ENCODE measurements around the gene DLX5.

Gene DLX5

DNA sequence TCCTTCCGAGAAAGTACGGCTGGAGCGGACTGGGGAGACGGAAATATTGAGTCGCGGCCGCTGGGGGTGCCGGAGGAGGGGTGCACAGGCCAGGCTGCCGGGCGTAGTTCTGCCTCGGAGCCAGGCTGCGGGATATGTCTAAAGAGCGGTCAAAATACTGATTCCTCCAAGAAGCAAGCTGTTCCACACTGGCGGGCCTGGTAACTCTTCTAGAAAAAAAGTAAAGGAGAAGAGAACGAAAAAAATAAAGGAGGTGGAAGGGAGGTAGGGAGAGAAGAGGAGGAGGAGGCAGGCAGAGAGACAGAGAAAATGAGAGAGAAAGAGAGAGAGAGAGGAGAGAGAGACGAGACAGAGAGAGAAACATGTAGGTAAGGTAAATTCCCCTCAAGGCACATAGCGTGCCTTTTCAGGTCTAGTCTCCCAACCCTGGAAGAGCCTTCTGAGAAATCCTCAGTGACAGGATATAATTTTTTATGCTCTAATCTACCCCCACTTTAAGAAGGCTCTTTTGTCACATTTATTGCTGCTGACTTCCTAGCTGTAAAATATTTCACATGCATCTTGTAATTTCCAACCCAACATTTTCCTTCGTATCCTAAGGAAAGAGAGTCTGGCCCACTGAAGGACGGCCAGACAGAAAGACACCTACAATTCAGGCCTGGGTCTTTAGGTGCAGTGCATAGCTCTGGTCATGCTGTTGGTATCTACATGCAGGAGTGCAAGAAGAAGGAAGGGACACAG lies 5.7 kb downstream of the DLX5 start:
- in situ Hi-C loops (cut with HindIII; ENCODE audit: low sequenced_read_pairs) = no loop called here

DNA sequence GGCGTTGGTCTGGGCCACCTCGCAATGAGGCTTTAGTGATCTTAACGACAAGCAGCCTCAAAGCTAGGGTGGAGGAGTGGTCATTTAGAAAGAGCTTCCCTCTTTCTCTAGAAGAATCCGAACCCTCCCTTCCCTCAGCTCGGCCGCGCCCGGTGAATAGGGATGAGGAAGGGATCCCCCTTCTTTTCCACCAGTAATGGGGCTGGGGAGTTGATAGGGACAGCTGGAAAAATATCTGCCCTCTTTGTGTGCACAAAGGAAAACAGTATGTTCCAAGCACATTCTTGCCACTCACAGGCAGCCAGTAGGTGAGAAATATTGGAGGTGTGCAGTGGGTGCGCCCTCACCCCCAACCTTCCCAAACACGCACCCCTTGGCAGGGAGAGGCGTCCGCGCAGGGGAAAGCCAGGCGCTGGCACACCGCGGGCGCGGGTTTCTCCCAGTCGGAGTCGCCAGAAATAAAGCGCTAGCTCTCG lies 6.5 kb downstream of the DLX5 start:
- in situ Hi-C loops (cut with HindIII; ENCODE audit: low sequenced_read_pairs) = no loop called here

DNA sequence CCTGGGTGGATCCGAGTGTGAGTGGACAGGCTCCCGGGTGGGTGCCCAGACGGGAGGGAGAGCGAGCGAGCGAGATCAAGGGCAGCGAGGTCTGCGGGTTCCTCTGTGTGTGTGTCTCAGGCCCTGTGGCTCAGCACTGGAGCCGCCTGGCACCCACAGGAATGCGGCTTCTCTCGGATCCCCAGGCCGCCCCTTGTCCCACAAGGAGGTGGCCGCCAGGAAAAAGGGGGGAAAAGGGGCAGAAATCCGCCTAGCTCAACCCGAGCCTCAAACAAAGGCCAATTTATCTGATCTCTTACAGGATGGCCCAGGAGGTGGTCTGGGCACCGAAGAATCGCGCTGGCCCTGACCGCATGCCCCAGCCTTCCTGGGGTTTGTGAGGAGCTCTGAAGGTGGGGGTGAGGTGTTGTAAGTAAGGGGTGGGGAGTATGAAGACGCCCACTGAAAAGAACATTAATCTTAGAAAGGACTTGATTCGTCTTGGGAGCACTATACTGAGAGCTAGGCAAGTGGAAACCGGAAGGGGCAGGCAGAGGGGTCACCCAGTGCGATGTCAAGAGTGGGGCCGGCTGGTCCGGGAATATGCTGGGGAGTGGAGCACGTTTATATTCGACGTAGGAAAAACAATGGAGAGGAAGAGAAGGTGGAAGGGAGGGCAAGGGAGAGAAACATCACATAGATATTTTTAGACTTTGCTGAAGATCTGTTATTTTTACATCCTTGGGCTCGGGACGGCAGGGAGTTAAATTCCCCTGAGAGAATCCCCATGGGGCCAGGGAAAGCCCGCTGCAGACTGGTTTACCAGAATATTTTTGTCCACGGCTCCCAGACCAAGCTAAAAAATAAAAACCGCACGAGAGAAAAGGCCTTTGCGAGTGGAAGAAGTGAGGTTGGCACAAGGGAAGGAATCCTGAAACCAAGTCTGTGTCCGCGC lies 7.2 kb downstream of the DLX5 start:
- in situ Hi-C loops (cut with HindIII; ENCODE audit: low sequenced_read_pairs) = no loop called here

DNA sequence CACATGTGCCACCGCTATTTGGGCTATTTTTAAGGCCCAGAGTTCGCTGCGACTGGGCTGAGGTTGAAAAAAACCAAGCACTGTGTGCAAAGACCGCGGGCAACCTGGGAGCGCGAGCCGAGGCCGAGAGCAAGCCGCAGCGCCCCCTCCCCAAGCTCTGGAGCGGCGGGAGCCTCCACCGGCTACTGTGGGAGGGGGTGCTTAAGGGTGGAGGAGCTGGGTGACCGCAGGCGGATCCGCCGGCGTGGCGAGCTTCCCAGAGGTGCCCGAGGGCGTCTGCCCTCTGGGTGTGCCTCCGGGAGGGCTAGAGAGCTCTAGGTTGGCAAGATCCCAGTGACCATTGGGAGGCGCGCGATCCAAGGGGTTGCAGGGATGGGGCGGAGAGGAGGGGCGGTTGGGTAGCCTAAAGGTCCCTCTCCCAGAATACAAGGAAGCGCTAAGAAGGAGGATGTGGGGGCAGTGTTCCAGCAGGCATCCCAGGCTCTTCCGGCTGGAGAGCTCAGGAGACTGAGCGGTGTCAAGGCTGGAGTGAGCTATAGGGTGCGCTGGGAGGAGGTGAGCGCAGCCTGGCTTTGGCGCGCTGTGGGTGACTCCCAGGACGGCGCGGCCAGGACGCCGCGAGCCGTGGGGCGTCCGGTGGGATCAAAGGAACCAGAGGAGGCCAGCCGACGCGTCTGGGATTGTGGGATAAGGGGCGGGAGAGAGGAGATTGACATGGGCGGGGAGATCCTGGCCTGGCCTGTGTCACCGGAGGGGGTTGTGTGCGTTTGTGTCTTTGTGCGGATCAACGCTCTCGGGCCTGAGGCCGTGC lies 8.0 kb downstream of the DLX5 start:
- in situ Hi-C loops (cut with HindIII; ENCODE audit: low sequenced_read_pairs) = no loop called here

DNA sequence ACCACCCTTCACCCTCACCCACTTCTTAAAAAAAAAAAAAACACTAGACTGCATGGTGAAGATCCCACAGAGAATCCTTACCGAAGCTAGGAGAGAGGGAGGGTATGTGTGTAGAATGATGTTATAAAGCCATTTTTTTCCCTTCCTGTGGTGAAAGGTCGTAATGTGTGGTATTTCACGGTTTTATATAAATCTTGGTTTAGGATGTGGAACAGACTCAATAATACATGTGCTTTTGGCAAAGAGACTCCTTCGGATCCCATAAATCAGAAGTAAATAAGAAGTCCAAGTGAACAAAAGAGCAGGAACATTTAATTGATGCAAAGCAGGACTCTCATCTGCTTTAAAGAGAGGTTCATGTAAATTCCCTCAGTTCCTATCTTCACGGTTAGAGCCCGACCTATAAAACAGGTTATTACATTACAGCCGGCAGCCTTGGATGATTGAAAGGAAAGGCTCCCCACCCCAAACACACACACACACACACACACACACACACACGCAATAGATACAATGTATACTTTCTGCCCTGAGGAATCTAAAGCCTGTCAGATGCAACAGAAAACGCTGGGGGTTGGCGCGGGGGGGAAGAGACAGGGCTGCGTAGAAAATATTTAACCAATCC lies 8.8 kb downstream of the DLX5 start:
- in situ Hi-C loops (cut with HindIII; ENCODE audit: low sequenced_read_pairs) = no loop called here

DNA sequence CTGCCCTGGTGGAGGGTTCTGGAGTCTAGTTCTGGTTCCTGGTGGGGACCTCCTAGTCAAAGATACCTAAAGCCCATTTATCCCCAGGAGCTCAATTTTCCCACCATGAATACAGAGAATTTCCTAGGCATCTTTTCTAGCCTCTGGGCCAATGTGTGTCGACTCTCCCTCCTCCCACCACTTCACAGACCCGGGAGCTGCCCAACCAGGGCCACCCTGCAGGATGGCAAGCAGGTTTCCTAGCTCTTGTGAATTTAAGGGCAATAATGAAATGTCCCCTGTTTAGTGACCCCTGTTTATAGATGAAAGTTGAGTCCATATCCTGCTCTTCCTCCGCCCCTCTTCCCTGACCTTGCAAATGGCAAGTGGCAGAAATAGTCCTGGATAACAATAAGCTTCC lies 9.4 kb downstream of the DLX5 start:
- in situ Hi-C loops (cut with HindIII; ENCODE audit: low sequenced_read_pairs) = no loop called here

DNA sequence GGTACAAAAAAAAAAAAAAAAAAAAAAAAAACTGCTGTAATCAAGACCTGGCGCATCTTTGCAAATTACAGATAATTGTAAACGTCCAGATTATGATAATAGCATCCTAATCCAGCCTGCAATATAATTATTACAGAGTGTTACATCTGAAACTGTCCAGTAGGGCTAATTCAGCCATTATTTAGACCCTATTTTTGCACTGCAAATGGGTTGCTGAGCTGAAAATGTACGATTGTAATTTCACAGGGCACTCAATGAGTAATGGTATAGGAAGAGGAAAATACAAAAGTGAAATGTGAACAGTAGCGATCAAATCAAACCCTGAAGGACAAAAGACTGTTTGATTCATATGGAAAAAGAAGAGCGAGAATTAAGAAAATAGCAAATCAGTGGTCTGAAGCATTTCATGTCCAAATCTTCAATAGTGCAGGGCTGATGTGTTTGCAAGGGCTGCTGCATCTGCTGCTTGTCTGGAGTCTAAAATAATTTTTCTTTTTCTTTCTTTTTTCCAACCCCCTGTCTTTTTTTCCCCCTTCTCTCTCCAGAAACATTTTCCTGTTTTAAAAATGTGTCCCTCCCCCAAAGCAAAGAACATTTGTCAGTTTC lies 10.4 kb downstream of the DLX5 start:
- in situ Hi-C loops (cut with HindIII; ENCODE audit: low sequenced_read_pairs) = no loop called here

DNA sequence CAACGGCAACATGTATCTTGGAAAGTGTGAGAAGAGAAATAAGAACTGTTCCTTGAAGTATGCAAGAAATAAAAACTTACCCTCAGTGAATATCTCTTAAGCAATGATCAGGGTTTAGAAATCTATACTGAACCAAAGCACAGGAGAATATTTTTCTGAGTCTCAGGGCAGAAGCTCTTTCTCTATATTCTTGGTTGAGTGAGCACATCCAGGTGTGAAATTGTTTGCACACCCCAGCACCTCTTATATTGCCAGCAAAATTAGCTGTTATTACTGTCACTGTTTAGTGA lies 10.8 kb downstream of the DLX5 start:
- in situ Hi-C loops (cut with HindIII; ENCODE audit: low sequenced_read_pairs) = no loop called here

DNA sequence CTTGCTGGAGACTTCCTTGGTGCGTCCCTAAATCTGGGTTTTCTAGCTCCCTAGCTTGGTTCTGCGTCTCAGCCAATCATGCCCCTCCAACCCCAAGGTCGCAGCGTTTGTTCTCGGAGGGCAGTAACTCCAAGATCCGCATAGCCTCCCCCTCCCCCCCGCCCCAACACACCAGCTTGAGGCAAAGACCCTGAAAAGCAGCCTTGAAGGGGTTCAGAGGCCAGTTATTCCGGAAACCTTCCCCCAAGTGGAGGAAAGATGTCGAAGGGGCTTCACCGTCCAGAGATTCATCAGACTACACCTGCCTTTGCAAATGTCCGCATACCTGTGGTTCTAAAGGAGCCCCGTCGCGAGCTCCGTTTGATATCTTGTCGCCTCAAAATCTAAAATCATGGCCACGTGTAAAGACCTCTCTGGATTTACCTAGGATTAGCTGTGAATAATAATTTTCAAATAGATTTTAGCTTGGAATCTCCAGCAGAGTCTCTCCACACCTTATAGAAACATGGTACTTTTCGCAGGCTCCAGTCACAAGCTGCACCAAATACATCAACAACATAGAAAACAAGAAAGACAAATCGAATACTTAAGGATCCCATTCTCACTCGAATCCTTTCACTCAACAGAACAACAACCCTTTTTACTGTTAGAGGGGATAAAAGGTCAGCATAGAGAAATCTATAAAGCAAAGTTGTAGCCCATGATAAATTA lies 11.3 kb downstream of the DLX5 start:
- in situ Hi-C loops (cut with HindIII; ENCODE audit: low sequenced_read_pairs) = no loop called here

DNA sequence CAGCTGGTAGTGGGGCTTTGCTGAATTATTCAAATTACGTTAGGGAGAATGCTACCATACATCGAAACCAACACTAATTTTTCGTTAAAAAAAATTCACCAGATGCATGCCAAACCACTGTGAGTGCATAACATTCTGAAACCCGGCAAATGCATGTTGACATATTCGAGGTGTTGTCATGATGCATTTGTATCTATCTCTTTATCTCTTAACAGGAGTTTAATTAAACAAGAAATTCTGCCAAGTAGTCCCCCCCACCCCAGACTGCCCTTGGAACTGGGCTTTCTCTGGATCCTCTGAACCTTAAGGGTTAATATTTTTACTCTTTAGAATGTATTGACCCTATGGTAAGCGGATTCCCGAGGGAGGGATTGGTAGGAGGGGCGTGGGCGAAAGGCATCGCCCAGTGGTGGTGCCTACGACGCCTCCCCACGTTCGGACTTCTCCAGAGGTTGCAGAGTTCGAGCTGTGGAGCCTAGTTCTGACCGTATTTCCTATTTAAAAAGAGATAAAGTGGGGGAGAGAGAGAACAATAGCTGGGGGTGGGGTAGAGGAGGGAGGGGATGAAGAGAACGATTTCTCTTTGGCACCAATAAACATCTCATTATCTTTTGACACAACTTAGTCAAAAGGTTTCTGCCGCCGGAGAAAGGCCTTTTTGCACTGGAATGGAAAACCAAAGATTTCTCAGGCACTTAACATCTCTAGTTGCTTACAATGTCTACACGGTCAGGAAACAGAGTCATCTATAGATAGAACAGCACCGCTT lies 12.1 kb downstream of the DLX5 start:
- in situ Hi-C loops (cut with HindIII; ENCODE audit: low sequenced_read_pairs) = no loop called here

DNA sequence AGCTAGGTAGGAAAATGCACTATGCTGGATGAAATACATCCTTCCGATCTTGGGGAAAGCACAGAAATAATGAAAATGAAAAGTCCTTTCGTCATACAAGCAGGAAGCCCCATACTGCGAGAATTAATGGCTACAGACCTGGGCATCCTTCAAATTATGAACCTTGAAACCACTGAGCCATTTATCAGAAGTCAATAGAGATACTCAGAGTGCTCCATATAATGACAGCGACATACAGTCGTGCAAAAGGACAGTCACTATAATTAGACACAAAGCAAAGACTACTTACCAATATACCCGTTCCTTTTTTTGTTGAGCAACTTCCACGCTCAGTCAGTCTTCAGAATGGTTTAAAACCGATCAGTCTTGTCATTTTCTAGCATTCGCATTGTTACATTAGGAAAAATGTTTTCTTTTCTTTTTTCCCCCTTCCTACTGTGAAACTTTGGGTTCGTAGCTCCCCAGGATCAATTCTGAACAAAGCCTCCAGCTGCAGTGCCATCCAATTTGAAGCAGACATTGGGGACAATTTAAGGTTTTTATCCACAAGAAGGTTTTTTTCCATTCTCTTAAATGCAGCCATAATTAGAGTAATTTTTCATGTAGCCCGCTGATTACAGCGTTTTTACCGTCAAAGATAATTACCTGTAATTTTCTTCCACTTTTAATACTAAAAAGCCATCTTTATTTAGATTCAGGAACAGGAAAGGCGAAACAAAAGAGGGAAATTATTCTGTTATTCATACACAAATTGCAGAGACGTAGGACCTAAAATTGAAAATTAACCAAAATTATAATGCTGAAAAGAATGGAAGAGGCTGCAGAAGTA lies 12.9 kb downstream of the DLX5 start:
- in situ Hi-C loops (cut with HindIII; ENCODE audit: low sequenced_read_pairs) = no loop called here

DNA sequence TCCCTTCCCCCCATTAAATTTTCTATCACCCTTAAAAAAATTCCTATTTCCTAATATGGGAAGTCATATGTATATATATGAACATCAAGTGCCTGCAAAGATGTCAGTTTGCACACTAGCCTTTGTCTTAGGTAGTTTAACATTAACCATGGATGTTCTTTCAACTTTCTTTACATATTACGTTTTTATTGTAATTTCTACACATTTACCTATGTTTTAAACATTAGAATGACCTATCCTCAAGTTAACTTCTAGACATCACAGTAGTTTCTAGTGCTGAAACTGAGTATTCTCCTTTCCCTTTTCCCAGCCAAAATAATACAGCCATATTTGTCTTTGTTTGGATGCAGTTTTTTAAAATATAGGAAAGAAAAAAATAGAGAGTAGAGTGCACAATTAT lies 13.5 kb downstream of the DLX5 start:
- in situ Hi-C loops (cut with HindIII; ENCODE audit: low sequenced_read_pairs) = no loop called here

DNA sequence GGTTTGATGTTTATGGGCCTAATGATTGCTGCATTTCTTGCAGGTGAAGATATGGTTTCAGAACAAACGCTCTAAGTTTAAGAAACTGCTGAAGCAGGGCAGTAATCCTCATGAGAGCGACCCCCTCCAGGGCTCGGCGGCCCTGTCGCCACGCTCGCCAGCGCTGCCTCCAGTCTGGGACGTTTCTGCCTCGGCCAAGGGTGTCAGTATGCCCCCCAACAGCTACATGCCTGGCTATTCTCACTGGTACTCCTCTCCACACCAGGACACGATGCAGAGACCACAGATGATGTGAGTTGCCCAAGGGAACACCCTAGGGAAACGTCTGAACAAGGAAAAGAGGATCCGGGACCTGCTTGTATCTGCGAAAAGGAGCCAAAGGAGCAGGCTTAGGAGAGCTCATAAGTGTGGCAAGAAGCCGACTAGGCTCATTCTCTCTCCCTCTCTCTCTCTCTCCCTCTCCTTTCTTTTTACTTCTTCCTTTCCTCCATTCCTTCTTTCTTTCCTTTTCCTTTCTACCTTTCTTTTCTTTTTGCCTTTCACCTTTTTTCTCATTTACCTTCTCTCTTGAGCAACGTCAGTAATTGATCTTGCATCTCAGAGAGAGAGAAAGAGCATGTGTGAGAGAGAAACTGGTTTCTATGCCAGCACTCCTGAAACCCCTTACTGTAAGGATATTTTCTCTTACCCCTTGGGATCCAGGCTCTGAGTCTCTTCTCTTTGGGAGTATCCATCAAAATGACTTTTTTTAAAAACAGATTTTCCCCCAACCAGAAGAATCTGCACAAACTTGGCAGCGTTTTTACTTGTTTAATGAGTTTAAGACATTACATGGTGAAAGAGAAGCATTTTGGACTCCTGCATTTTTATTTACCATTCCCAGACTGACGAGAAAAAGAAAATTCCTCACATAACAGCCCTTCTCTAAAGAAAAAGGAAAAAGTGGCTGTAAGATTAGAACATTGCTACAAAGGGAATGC lies 14.6 kb downstream of the DLX5 start:
- in situ Hi-C loops (cut with HindIII; ENCODE audit: low sequenced_read_pairs) = no loop called here

DNA sequence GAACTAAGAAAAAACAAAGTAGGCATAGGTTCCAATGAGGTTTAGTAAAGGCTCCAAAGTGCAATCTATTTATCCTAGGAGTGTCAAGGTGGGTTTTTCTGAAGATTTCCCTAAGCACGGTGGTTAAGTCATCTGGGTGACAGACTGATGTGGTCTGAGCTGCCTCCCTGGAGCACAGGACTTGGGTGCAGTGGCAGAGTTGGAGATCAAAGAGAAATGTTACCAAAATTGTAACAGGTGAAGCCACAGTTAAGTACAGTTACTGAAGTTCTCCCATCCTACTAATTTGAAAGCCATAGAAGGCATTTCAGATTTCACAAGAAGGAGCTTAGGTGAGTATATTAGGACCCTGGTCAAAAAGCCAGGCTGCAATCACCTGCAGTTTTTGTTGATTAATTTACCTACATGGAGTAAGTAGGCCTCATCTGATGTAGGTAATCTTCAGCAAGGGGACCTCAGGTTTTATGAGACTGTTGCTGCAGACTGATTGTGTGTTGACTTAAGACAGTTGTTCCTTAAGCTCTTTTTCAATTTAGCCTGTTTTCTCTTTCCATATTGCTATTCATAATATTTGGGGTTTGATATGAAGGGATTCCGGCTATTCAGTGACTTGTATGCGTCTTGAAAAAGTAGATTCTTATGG lies 16.2 kb downstream of the DLX5 start:
- in situ Hi-C loops (cut with HindIII; ENCODE audit: low sequenced_read_pairs) = no loop called here

DNA sequence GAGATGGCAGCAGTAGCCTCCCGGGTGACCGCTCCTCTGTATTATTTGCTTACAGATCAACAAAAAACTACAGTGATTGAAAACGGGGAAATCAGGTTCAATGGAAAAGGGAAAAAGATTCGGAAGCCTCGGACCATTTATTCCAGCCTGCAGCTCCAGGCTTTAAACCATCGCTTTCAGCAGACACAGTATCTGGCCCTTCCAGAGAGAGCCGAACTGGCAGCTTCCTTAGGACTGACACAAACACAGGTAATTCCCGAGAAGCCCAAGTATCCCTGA lies 17.1 kb downstream of the DLX5 start:
- in situ Hi-C loops (cut with HindIII; ENCODE audit: low sequenced_read_pairs) = no loop called here

DNA sequence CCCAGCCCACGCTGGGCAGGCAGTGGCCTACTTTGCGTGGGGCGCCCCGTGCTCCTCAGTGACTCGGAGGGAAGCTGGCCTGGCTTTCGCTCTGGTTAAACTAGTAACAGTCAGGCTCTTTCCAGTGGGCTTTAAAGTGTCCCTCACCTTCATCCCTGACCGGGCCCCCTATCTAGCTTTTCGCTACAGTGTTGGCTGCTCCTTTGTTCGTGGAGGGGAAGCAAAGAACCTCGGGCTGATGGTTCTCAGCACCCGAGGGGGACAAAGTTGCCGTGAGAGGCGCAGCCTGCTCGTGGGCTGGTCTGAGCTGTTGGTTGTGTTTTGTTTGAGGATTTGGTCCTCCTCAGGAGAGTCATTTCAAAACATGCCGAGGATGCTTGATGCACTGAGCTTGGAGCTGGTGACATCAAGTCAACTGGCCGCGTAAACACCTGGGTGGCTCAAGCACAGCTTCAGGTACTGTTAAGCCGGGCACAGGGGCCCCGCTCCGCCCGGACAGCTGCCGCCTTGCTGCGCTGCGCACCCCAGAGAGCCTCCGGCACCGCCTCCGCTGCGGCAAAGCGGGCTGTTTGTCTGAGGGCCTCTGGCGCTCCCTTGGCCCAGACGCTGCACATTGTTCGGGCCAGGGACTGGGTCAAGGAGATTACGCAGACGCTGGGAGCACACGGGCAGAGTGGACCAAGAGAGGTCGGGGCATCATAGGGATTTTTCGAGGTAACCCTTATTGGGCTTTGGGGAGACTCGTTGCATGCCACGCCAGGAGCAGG lies 17.6 kb downstream of the DLX5 start:
- in situ Hi-C loops (cut with HindIII; ENCODE audit: low sequenced_read_pairs) = no loop called here

All from endothelial cell of hepatic sinusoid (primary cell).